HEK293T (cell line): Measurements from ENCODE around the gene TOPBP1.

Experiments used
- CTCF ChIA-PET: fragments of 350-600 bp; formaldehyde crosslinking; extraction: SDS; loops from one replicate; lab custom pipeline; 2021; ENCODE audit warnings: antibody characterized with exemption, inconsistent platforms; lab: Yijun Ruan, JAX
- POLR2A ChIA-PET: fragments of 350-600 bp; formaldehyde crosslinking; extraction: SDS; loops from one replicate; lab custom pipeline; 2020; ENCODE audit warnings: antibody characterized with exemption, inconsistent platforms; lab: Yijun Ruan, JAX
- DNase-seq: peaks from one replicate; pipeline ENCODE4 v3.0.0; 2012; ENCODE audit warnings: mixed read lengths; ENCODE audit errors: extremely low spot score
- ARNT ChIP-seq: fragments of 450-650 bp; IDR thresholded peaks from 2 replicates; pipeline ENCODE4 v1.6.1; 2017; ENCODE audit warnings: mild to moderate bottlenecking
- BHLHE40 ChIP-seq: fragments of 450-650 bp; IDR thresholded peaks from 2 replicates; pipeline ENCODE4 v1.6.1; 2016; ENCODE audit warnings: mild to moderate bottlenecking, moderate library complexity, borderline replicate concordance
- CTBP1 ChIP-seq: fragments of 450-650 bp; IDR thresholded peaks from 2 replicates; pipeline ENCODE4 v1.6.1; 2016; ENCODE audit warnings: borderline replicate concordance
- ELF4 ChIP-seq: fragments of 450-650 bp; IDR thresholded peaks from 2 replicates; pipeline ENCODE4 v1.6.1; 2017; ENCODE audit warnings: antibody characterized with exemption
- FOXA1 ChIP-seq: fragments of 450-650 bp; IDR thresholded peaks from 2 replicates; pipeline ENCODE4 v1.6.1; 2016; ENCODE audit warnings: mild to moderate bottlenecking
- FOXK2 ChIP-seq: fragments of 450-650 bp; IDR thresholded peaks from 2 replicates; pipeline ENCODE4 v1.6.1; 2016; ENCODE audit warnings: mild to moderate bottlenecking
- FOXM1 ChIP-seq: fragments of 450-650 bp; IDR thresholded peaks from 2 replicates; pipeline ENCODE4 v1.6.1; 2017; ENCODE audit warnings: mild to moderate bottlenecking, borderline replicate concordance
- HDGF ChIP-seq: fragments of 450-650 bp; IDR thresholded peaks from 2 replicates; pipeline ENCODE4 v1.6.1; 2017; ENCODE audit warnings: antibody characterized with exemption, borderline replicate concordance
- L3MBTL2 ChIP-seq: fragments of 450-650 bp; conservative IDR thresholded peaks from 2 replicates; pipeline ENCODE4 v1.6.1; 2016; ENCODE audit warnings: mild to moderate bottlenecking
- LEF1 ChIP-seq: fragments of 450-650 bp; IDR thresholded peaks from 2 replicates; pipeline ENCODE4 v1.6.1; 2017; ENCODE audit warnings: mild to moderate bottlenecking, borderline replicate concordance
- NFRKB ChIP-seq: fragments of 450-650 bp; IDR thresholded peaks from 2 replicates; pipeline ENCODE4 v1.6.1; 2016; ENCODE audit warnings: mild to moderate bottlenecking, moderate library complexity
- PKNOX1 ChIP-seq: fragments of 450-650 bp; IDR thresholded peaks from 2 replicates; pipeline ENCODE4 v1.6.1; 2016
- SP1 ChIP-seq: fragments of 450-650 bp; IDR thresholded peaks from 2 replicates; pipeline ENCODE4 v1.6.1; 2017
- SUZ12 ChIP-seq: fragments of 450-650 bp; IDR thresholded peaks from 2 replicates; pipeline ENCODE4 v1.6.1; 2016; ENCODE audit warnings: mild to moderate bottlenecking
- TARDBP ChIP-seq: fragments of 450-650 bp; IDR thresholded peaks from 2 replicates; pipeline ENCODE4 v1.6.1; 2016
- ZNF384 ChIP-seq: fragments of 450-650 bp; IDR thresholded peaks from 2 replicates; pipeline ENCODE4 v1.6.1; 2016

Gene TOPBP1

GRCh38 chr3:133593243-133593642, 68.5 kb downstream of the TOPBP1 start:
- ChIA-PET CTCF (no interaction called here), POLR2A (no interaction called here)
- TF ChIP-seq FOXA1 (no peak), CTBP1 (no peak), TARDBP (no peak), LEF1 (no peak), NFRKB (no peak), ELF4 (no peak), BHLHE40 (no peak), ARNT (no peak), HDGF (no peak), SP1 (no peak), FOXM1 (no peak), PKNOX1 (no peak), L3MBTL2 (no peak), SUZ12 (no peak), ZNF384 (no peak), FOXK2 (no peak)
- no peak for DNase-seq

- ChIA-PET CTCF (no interaction called here), POLR2A (no interaction called here)
- TF ChIP-seq SP1: no peak
- no peak for TF ChIP-seq NFRKB
- TF ChIP-seq LEF1: no peak
- no peak for TF ChIP-seq L3MBTL2
- TF ChIP-seq CTBP1: no peak
- TF ChIP-seq FOXK2: no peak
- no peak for DNase-seq
Observed at GRCh38 chr3:133592843-133593242, 68.9 kb downstream of the TOPBP1 start.

- DNase-seq: no peak
- no peak for TF ChIP-seq LEF1
- TF ChIP-seq NFRKB: no peak
- no peak for TF ChIP-seq FOXM1
- TF ChIP-seq FOXK2: no peak
- TF ChIP-seq FOXA1: no peak
- ChIA-PET CTCF (no interaction called here), POLR2A (no interaction called here)
Observed at GRCh38 chr3:133591271-133591742, 70.4 kb downstream of the TOPBP1 start.

DNA sequence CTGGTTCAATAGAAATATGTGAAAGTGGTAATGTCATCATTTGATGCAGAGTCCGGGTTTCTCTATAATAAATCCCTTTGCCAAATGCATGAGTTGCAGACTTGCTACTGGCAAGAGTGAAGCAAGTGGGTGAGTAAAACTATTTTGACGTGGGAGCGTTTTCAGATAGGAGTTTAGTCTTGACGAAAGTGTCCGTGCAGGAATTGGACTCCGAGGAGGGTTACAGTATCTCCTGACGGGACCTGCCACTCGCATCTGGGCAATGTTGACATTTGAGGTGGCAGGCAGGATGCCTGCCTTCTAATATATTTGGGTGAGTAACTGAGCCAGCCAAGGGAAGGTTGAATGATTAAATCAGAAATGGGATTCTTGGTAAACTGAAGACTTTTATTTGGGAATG, 72.2 kb downstream of the TOPBP1 start:
- CTCF ChIA-PET: no interaction called here
- TF ChIP-seq BHLHE40: no peak
- TF ChIP-seq LEF1: no peak
- no peak for TF ChIP-seq ARNT
- no peak for TF ChIP-seq ELF4
- no peak for TF ChIP-seq PKNOX1
- no peak for TF ChIP-seq SP1
- TF ChIP-seq FOXK2: no peak
- TF ChIP-seq ZNF384: no peak
- TF ChIP-seq NFRKB: no peak
- TF ChIP-seq TARDBP: no peak
- no peak for TF ChIP-seq HDGF
- TF ChIP-seq FOXA1: no peak
- TF ChIP-seq CTBP1: no peak
- TF ChIP-seq L3MBTL2: no peak
- no peak for TF ChIP-seq FOXM1
- TF ChIP-seq SUZ12: no peak
- POLR2A ChIA-PET: no interaction called here
- no peak for DNase-seq

- no peak for TF ChIP-seq BHLHE40
- ChIA-PET CTCF (no interaction called here), POLR2A (no interaction called here)
- DNase-seq: no peak
Observed at GRCh38 chr3:133588784-133589465, 72.8 kb downstream of the TOPBP1 start.

DNA sequence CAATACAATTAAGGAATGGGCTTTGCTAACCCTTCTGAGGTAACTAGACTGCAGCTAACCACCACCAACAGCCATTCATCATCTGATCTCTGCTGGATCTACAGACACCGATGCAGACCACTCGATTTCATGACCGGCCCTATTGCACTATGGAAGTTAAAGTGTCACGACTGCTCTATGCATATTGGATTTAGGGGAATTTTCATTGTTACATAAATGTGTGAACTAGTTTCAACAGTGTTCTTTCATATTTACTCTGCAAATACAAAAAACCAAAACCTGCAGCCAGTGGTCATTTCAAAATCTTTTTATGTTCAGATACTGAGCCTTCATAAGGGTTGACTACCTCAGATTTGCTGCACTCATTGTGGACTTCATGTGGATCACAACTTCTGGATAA, 73.7 kb downstream of the TOPBP1 start:
- POLR2A ChIA-PET: no interaction called here
- DNase-seq: no peak
- TF ChIP-seq CTBP1 (no peak), LEF1 (no peak), HDGF (no peak), PKNOX1 (no peak), FOXM1 (no peak), ELF4 (no peak)
- CTCF ChIA-PET: no interaction called here

- ChIA-PET CTCF (no interaction called here), POLR2A (interaction anchor here (1.0 kb wide), 1 partner anchor 10 kb away, joined by 3 read pairs; no protein-coding TSS in a partner anchor)
- no peak for TF ChIP-seq FOXK2
- no peak for TF ChIP-seq LEF1
- no peak for DNase-seq
Observed at GRCh38 chr3:133583396-133583795, 78.3 kb downstream of the TOPBP1 start.
